MM.1S (cell line): ENCODE results near the gene KRTAP5-9.
A peak's percentile ranks its signal among the peaks of the same experiment; 100 is the strongest.
"Not testable (repeated sequence)": the region's sequence is repeated elsewhere in the genome, so short reads cannot be mapped to it uniquely, and the experiment has no call there.

Experiments used
- DNase-seq: peaks from one replicate; pipeline ENCODE4 v3.0.0-alpha.2; 2015
- H2AFZ ChIP-seq: fragments of 300-600 bp; sonication (generic); 2 replicates; pipeline ENCODE4 v1.6.0; 2016; ENCODE audit warnings: antibody characterized with exemption, low read length
- H3F3A ChIP-seq: fragments of 300-600 bp; sonication (generic); 2 replicates; pipeline ENCODE4 v1.6.1; 2016; ENCODE audit warnings: mild to moderate bottlenecking, antibody characterized with exemption, low read length, moderate library complexity, mixed read lengths; ENCODE audit not compliant: insufficient read depth
- H3K27ac ChIP-seq: fragments of 300-600 bp; sonication (generic); 2 replicates; pipeline ENCODE4 v1.5.1; 2016; ENCODE audit warnings: mild to moderate bottlenecking, low read length
- H3K27me3 ChIP-seq: fragments of 300-600 bp; sonication (generic); replicated peaks from 2 replicates; pipeline ENCODE4 v1.6.0; 2016; ENCODE audit warnings: low read length; ENCODE audit not compliant: insufficient read depth
- H3K36me3 ChIP-seq: fragments of 300-600 bp; sonication (generic); replicated peaks from 2 replicates; pipeline ENCODE4 v1.6.1; 2016; ENCODE audit warnings: mild to moderate bottlenecking, low read length, mixed read lengths; ENCODE audit not compliant: insufficient read depth
- H3K4me1 ChIP-seq: fragments of 300-600 bp; sonication (generic); 2 replicates; pipeline ENCODE4 v1.6.1; 2016; ENCODE audit warnings: low read length, mixed read lengths
- H3K4me2 ChIP-seq: fragments of 300-600 bp; sonication (generic); 2 replicates; pipeline ENCODE4 v1.6.0; 2016; ENCODE audit warnings: low read depth, low read length
- H3K4me3 ChIP-seq: fragments of 300-600 bp; sonication (generic); 2 replicates; pipeline ENCODE4 v1.5.1; 2016; ENCODE audit warnings: low read length, mixed read lengths
- H3K79me2 ChIP-seq: fragments of 300-600 bp; sonication (generic); 2 replicates; pipeline ENCODE4 v1.6.1; 2016; ENCODE audit warnings: mixed run types, low read length, mixed read lengths
- H3K9ac ChIP-seq: fragments of 300-600 bp; sonication (generic); 2 replicates; pipeline ENCODE4 v1.6.1; 2016; ENCODE audit warnings: low read length, mixed read lengths
- H3K9me2 ChIP-seq: fragments of 300-600 bp; sonication (generic); replicated peaks from 2 replicates; pipeline ENCODE4 v1.6.1; 2016; ENCODE audit warnings: mild to moderate bottlenecking, low read length, mixed read lengths; ENCODE audit not compliant: insufficient read depth
- H3K9me3 ChIP-seq: fragments of 300-600 bp; sonication (generic); replicated peaks from 2 replicates; pipeline ENCODE4 v1.6.1; 2016; ENCODE audit warnings: mild to moderate bottlenecking, low read length, mixed read lengths; ENCODE audit not compliant: insufficient read depth
- H4K20me1 ChIP-seq: fragments of 300-600 bp; sonication (generic); 2 replicates; pipeline ENCODE4 v1.6.1; 2016; ENCODE audit warnings: mild to moderate bottlenecking, low read length, moderate library complexity, mixed read lengths; ENCODE audit not compliant: insufficient read depth
- EZH2 ChIP-seq: fragments of 300-600 bp; sonication (generic); optimal IDR thresholded peaks from 2 replicates; pipeline ENCODE3; 2017; ENCODE audit warnings: low read depth, mild to moderate bottlenecking, antibody characterized with exemption, low read length, mixed read lengths
- EZH2phosphoT487 ChIP-seq: fragments of 300-600 bp; sonication (generic); IDR thresholded peaks from 2 replicates; pipeline ENCODE4 v1.6.1; 2018; ENCODE audit warnings: antibody characterized with exemption, low read length
- TF ChIP-seq, protein P1 (sequence below): fragments of 300-600 bp; sonication (generic); IDR thresholded peaks from 2 replicates; pipeline ENCODE4 v1.5.1; 2016; ENCODE audit warnings: antibody characterized with exemption, low read length, mixed read lengths

The KRTAP5-9 gene

DNA sequence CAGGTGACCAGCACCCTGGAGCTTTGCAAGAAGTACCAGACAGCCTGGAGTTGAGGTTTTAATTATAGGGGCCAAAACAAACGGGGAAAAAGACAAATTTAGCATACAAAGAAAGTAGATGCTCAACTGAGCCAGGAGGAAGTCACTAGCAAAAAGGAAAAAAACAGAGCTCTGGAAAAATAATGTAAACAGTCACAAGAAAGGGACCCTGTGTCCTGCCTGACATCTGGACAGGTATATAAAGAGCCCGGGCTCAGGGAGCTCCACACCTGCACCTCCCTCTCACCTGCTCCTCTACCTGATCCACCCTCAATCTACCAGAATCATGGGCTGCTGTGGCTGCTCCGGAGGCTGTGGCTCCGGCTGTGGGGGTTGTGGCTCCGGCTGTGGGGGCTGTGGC is 17.0 kb downstream of the KRTAP5-9 start, which contains the start of gene KRTAP5-10:
KRTAP5-10 (plus strand) TSS at position 301 of the 400 bp plus-strand sequence; CDS start at position 326, 25 bp downstream.
- H3K9me2 ChIP-seq, result no peaks in the 10 kb centered on the region
- TF ChIP-seq, protein P1, sequence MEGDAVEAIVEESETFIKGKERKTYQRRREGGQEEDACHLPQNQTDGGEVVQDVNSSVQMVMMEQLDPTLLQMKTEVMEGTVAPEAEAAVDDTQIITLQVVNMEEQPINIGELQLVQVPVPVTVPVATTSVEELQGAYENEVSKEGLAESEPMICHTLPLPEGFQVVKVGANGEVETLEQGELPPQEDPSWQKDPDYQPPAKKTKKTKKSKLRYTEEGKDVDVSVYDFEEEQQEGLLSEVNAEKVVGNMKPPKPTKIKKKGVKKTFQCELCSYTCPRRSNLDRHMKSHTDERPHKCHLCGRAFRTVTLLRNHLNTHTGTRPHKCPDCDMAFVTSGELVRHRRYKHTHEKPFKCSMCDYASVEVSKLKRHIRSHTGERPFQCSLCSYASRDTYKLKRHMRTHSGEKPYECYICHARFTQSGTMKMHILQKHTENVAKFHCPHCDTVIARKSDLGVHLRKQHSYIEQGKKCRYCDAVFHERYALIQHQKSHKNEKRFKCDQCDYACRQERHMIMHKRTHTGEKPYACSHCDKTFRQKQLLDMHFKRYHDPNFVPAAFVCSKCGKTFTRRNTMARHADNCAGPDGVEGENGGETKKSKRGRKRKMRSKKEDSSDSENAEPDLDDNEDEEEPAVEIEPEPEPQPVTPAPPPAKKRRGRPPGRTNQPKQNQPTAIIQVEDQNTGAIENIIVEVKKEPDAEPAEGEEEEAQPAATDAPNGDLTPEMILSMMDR, result no peak
- no peak for TF ChIP-seq EZH2phosphoT487
- TF ChIP-seq EZH2, result no peak
- no peaks in the 10 kb centered on the region for H3K4me1 ChIP-seq
- no peaks in the 10 kb centered on the region for H3K9me3 ChIP-seq
- no peaks in the 10 kb centered on the region for H3K36me3 ChIP-seq
- H3K4me3 ChIP-seq, result no peak within 1 kb of the TSS
- no peaks in the 10 kb centered on the region for H4K20me1 ChIP-seq
- DNase-seq, result no peak
- H3K27ac ChIP-seq, result no peak within 1 kb of the TSS
- no peak within 1 kb of the TSS for H2AFZ ChIP-seq
- no peak within 1 kb of the TSS for H3K9ac ChIP-seq
- no peak within 1 kb of the TSS for H3K4me2 ChIP-seq
- no peaks in the 10 kb centered on the region for H3F3A ChIP-seq
- H3K79me2 ChIP-seq, result no peaks in the 10 kb centered on the region
- peaks cover 58% of the 10 kb centered on the region for H3K27me3 ChIP-seq

DNA sequence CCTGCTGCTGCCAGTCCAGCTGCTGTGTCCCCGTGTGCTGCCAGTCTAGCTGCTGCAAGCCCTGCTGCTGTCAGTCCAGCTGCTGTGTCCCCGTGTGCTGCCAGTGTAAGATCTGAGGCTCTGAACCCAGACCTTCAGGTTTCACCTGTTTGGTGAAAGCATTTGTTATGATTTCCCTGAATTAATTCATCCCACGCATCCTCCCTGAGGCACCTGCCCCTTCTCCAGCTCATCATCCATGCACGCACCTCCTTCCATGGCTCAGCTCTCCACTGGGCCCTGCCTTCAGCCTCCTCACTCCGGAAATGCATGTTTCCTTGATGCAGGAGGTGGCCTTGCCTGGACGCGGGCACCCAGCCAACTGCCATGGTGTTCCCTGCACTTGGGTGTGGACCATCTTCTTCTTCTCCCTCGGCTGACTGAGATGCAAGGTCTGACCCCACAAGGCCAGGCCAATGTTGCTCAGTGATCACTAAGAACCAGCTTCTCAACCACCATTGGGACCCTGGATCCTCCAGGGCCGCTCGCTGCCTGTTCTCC is 17.9 kb downstream of the KRTAP5-9 start:
- Histone ChIP-seq H3K27me3 (peaks cover 52% of the 10 kb centered on the region), H2AFZ (no peak overlapping the region), H3K9me3 (no peaks in the 10 kb centered on the region), H3K79me2 (no peaks in the 10 kb centered on the region), H3K9ac (no peak overlapping the region), H3K36me3 (no peaks in the 10 kb centered on the region), H3K4me3 (no peak overlapping the region), H4K20me1 (no peaks in the 10 kb centered on the region), H3K9me2 (no peaks in the 10 kb centered on the region), H3K27ac (no peak overlapping the region), H3F3A (no peaks in the 10 kb centered on the region), H3K4me1 (no peaks in the 10 kb centered on the region), H3K4me2 (no peak overlapping the region)
- TF ChIP-seq EZH2 (no peak), EZH2phosphoT487 (no peak)
- TF ChIP-seq, protein P1, result no peak
- DNase-seq, result no peak

DNA sequence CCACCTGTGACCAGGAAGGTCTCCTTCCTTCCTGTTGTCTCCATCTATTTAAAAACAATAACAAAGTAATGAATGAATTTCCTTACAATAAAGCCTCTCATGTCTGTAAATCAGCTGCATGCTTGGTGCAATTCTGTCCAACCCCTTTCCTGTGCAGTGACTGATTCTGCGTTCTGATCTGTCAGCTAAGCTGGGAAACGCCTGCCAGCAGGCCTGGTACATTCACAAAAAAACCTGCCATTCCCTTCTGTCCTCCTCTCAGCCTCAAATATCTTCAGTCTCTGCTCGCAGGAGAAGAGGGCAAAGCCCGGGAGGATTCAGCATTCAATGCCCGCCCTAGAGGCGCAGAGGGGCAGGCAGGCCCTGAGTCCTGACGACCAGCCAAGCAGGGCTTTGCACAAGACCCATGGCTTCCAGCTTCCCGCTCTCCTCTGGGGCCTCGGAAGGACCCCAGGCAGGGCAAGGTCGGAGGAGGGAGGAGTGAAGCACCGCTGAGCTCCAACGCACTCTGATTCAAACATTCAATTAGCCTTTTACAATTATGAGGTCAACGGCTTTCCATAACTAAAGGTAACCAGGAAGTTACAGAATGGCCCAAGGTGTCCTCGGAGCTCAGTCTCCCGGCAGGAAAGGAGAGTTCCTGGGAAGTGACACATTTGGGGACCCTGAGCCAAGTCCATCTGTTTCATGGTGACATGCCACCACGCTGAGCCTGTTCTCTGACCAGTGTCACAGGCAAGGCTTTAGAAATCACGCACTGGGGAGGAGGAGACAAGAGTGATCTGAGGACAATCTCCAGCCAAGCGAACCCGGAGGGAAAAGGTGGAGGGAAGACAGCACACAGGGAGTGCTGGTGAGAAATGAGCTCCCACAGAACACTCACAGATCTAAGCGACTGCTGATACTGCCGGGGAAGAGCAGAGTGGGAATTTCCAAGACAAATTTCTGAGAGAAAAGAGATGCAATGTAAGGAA is 18.7 kb downstream of the KRTAP5-9 start:
- H3F3A ChIP-seq, H2AFZ ChIP-seq, H3K4me2 ChIP-seq, H3K9ac ChIP-seq, H3K9me2 ChIP-seq, H3K4me3 ChIP-seq, H3K79me2 ChIP-seq, H3K9me3 ChIP-seq, H4K20me1 ChIP-seq, H3K4me1 ChIP-seq, H3K36me3 ChIP-seq, H3K27ac ChIP-seq, DNase-seq: not testable (repeated sequence)
- peaks cover 44% of the 10 kb centered on the region for H3K27me3 ChIP-seq

DNA sequence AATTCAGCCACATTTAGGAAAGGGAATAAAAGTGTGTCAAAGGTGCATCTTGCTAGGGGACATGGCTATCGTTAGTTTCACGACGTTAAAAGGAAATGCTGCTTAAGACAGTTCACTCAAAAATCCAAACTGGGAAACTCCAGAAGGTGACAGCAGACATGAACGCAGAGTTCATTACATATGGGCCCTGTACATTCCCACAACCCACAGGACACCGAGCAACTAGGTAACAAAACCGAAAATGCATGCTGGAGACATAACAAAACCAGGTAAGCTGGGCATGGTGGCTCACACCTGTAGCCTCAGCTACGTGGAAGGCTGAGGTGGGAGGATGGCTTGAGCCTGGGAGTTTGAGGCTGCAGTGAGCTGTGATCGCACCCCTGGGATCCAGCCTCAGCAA is 19.4 kb downstream of the KRTAP5-9 start:
- H3K27me3 ChIP-seq, result peaks cover 39% of the 10 kb centered on the region

More for the DNA sequence above, 19.4 kb downstream of the KRTAP5-9 start:
- not testable (repeated sequence) for H3K27ac ChIP-seq, H3K9me3 ChIP-seq, H3K79me2 ChIP-seq, H3K9me2 ChIP-seq, H3K4me3 ChIP-seq, H3K9ac ChIP-seq, H3K36me3 ChIP-seq, H3F3A ChIP-seq, H2AFZ ChIP-seq, H3K4me1 ChIP-seq, H3K4me2 ChIP-seq, H4K20me1 ChIP-seq
- peak; percentile 35 for DNase-seq
